Choroid plexus epithelial cell (primary cell): ENCODE data around the gene CENATAC.
A peak's percentile ranks its signal among the peaks of the same experiment; 100 is the strongest.
"Not testable (repeated sequence)": the region's sequence is repeated elsewhere in the genome, so short reads cannot be mapped to it uniquely, and the experiment has no call there.

Experiments used
- DNase-seq: peaks from one replicate; pipeline ENCODE4 v3.0.0-alpha.2; 2010; ENCODE audit warnings: low read depth
- H3K4me3 ChIP-seq: 2 replicates; pipeline ENCODE4 v1.5.1; 2011; ENCODE audit warnings: low read depth, mild to moderate bottlenecking, control low read depth, low read length, moderate library complexity
- TF ChIP-seq, protein P1 (sequence below): conservative IDR thresholded peaks from 2 replicates; pipeline ENCODE4 v1.5.1; 2011; ENCODE audit warnings: low read depth, mild to moderate bottlenecking, control low read depth, inconsistent platforms, low read length, moderate library complexity

The CENATAC gene

GRCh38 chr11:118975771-118976709 is 21.9 kb upstream of the CENATAC start:
- H3K4me3 ChIP-seq = no peak overlapping the region
- TF ChIP-seq, protein P1, sequence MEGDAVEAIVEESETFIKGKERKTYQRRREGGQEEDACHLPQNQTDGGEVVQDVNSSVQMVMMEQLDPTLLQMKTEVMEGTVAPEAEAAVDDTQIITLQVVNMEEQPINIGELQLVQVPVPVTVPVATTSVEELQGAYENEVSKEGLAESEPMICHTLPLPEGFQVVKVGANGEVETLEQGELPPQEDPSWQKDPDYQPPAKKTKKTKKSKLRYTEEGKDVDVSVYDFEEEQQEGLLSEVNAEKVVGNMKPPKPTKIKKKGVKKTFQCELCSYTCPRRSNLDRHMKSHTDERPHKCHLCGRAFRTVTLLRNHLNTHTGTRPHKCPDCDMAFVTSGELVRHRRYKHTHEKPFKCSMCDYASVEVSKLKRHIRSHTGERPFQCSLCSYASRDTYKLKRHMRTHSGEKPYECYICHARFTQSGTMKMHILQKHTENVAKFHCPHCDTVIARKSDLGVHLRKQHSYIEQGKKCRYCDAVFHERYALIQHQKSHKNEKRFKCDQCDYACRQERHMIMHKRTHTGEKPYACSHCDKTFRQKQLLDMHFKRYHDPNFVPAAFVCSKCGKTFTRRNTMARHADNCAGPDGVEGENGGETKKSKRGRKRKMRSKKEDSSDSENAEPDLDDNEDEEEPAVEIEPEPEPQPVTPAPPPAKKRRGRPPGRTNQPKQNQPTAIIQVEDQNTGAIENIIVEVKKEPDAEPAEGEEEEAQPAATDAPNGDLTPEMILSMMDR = no peak
- DNase-seq = no peak

- TF ChIP-seq, protein P1 = peak; percentile 18
Measured at GRCh38 chr11:118979434-118979833, 18.5 kb upstream of the CENATAC start.

GRCh38 chr11:118980191-118980881 is 17.6 kb upstream of the CENATAC start:
- no peak overlapping the region for H3K4me3 ChIP-seq
- TF ChIP-seq, protein P1 = no peak
- peak; percentile 37 for DNase-seq

More at GRCh38 chr11:118979434-118979833, 18.5 kb upstream of the CENATAC start:
- no peak overlapping the region for H3K4me3 ChIP-seq
- DNase-seq = no peak

GRCh38 chr11:118984337-118984736 is 13.6 kb upstream of the CENATAC start:
- DNase-seq, H3K4me3 ChIP-seq: not testable (repeated sequence)

GRCh38 chr11:118984825-118985224 is 13.1 kb upstream of the CENATAC start:
- TF ChIP-seq, protein P1 = no peak
- H3K4me3 ChIP-seq = no peak overlapping the region

GRCh38 chr11:118988280-118988679 is 9.7 kb upstream of the CENATAC start:
- H3K4me3 ChIP-seq = no peak overlapping the region
- no peak for DNase-seq
- TF ChIP-seq, protein P1 = no peak

More at GRCh38 chr11:118984825-118985224, 13.1 kb upstream of the CENATAC start:
- no peak for DNase-seq

DNA sequence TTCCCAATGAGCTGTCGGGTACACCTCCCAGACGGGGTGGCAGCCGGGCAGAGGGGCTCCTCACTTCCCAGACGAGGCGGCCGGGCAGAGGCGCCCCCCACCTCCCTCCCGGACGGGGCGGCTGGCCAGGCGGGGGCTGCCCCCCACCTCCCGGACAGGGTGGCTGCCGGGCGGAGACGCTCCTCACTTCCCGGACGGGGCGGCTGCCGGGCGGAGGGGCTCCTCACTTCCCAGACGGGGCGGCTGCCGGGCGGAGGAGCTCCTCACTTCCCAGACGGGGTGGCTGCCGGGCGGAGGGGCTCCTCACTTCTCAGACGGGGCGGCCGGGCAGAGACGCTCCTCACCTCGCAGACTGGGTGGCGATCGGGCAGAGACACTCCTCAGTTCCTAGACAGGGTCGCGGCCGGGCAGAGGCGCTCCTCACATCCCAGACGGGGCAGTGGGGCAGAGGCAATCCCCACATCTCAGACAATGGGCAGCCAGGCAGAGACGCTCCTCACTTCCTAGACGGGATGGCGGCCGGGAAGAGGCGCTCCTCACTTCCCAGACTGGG is 6.4 kb upstream of the CENATAC start:
- not testable (repeated sequence) for H3K4me3 ChIP-seq, DNase-seq
